ENCODE data around the gene YPEL1. TPM values are rescaled to one million over a fixed set of nuclear protein-coding genes. Genes with fewer than 3 reads are reported as not detected.

The YPEL1 gene
- total RNA-seq, 5 donors from 2014 or later (not counting 1 experiment from before 2014, with no cell fraction given): 8.2 to 12.6 (median 9.9) TPM

GRCh38 chr22:21713428-21714058, 22.1 kb downstream of the YPEL1 start:
- Histone ChIP-seq H3K4me1 (ENCODE audit: control insufficient read depth in 1 of 2, extremely low read depth in 1 of 2, insufficient read depth in 2 of 2, low read length in 2 of 2) (peaks cover 0 to 4% of the 10 kb centered on the region in 2 experiments), H3K4me3 (ENCODE audit: control insufficient read depth in 1 of 2, extremely low read depth in 1 of 2, low read length in 1 of 2) (no peak overlapping the region), H3K9me3 (no peaks in the 10 kb centered on the region), H3K27ac (ENCODE audit: low read length) (no peak overlapping the region), H3K36me3 (ENCODE audit: control insufficient read depth in 2 of 2, extremely low read depth in 1 of 2, insufficient read depth in 1 of 2, low read length in 1 of 2) (peaks cover 0 to 14% of the 10 kb centered on the region in 2 donors), H3K27me3 (replicated peaks in 1 of 2; ENCODE audit: control insufficient read depth in 2 of 2, extremely low read depth in 1 of 2, insufficient read depth in 2 of 2, low read length in 1 of 2) (no peaks in the 10 kb centered on the region)
- WGBS (ENCODE audit: insufficient coverage): 71% methylated on average over 6 of the region's 9 CpGs
- ChIA-PET POLR2A (no interaction called here), CTCF (interaction anchor here in 1 of 2 donors (1.0 to 1.1 kb wide), 3 partner anchors 13 to 239 kb away, joined by 3 to 7 read pairs (median 4); partner anchors contain the start of gene PPM1F)
- peaks cover 2% of the 10 kb centered on the region for H3K36me3 Mint-ChIP-seq
- DNase-seq (no peak), ATAC-seq (replicated peaks in 1 of 4) (peak in 3 of 4 experiments; percentile 30 to 50 (median 43))
- H3K4me1 Mint-ChIP-seq: peaks cover 7 to 8% (median 7%) of the 10 kb centered on the region in 3 donors
- H3K27ac Mint-ChIP-seq: no peak overlapping the region
- H3K27me3 Mint-ChIP-seq: no peaks in the 10 kb centered on the region
- peak overlapping the region in 1 of 3 donors; percentile 26 for H3K4me3 Mint-ChIP-seq
- no peaks in the 10 kb centered on the region for H3K9me3 Mint-ChIP-seq

- peak; percentile 6 to 78 (median 47) for DNase-seq
- peak overlapping the region in 1 of 3 donors; percentile 26 for H3K4me3 Mint-ChIP-seq
These were observed 22.7 kb downstream of the YPEL1 start for GRCh38 chr22:21712751-21713427.

GRCh38 chr22:21711851-21712250, 23.7 kb downstream of the YPEL1 start:
- DNase-seq (no peak), ATAC-seq (replicated peaks in 1 of 4) (no peak)
- H3K4me3 Mint-ChIP-seq: no peak overlapping the region
- peaks cover 0 to 14% of the 10 kb centered on the region in 2 donors for H3K36me3 ChIP-seq (ENCODE audit: control insufficient read depth in 2 of 2, extremely low read depth in 1 of 2, insufficient read depth in 1 of 2, low read length in 1 of 2)
- H3K36me3 Mint-ChIP-seq: peaks cover 2% of the 10 kb centered on the region
- ChIA-PET POLR2A (no interaction called here), CTCF (interaction anchor here in 1 of 2 donors (0.7 kb wide), 1 partner anchor 113 kb away, joined by 3 read pairs; no protein-coding TSS in a partner anchor)
- no peak overlapping the region for H3K27ac Mint-ChIP-seq
- H3K27me3 ChIP-seq (replicated peaks in 1 of 2; ENCODE audit: control insufficient read depth in 2 of 2, extremely low read depth in 1 of 2, insufficient read depth in 2 of 2, low read length in 1 of 2): no peaks in the 10 kb centered on the region
- no peaks in the 10 kb centered on the region for H3K9me3 ChIP-seq
- no peaks in the 10 kb centered on the region for H3K9me3 Mint-ChIP-seq
- no peaks in the 10 kb centered on the region for H3K27me3 Mint-ChIP-seq
- peaks cover 7 to 8% (median 7%) of the 10 kb centered on the region in 3 donors for H3K4me1 Mint-ChIP-seq
- H3K4me1 ChIP-seq (ENCODE audit: control insufficient read depth in 1 of 2, extremely low read depth in 1 of 2, insufficient read depth in 2 of 2, low read length in 2 of 2): peaks cover 0 to 4% of the 10 kb centered on the region in 2 experiments
- H3K4me3 ChIP-seq (ENCODE audit: control insufficient read depth in 1 of 2, extremely low read depth in 1 of 2, low read length in 1 of 2): no peak overlapping the region
- no peak overlapping the region for H3K27ac ChIP-seq (ENCODE audit: low read length)
- 100% methylated on average over 3 of the region's 4 CpGs for WGBS (ENCODE audit: insufficient coverage)

More at GRCh38 chr22:21712751-21713427, 22.7 kb downstream of the YPEL1 start:
- H3K4me1 ChIP-seq (ENCODE audit: control insufficient read depth in 1 of 2, extremely low read depth in 1 of 2, insufficient read depth in 2 of 2, low read length in 2 of 2): peaks cover 0 to 4% of the 10 kb centered on the region in 2 experiments
- CTCF ChIA-PET: interaction anchor here in 1 of 2 donors (0.7 to 1.1 kb wide), 3 partner anchors 104 to 240 kb away, joined by 3 to 7 read pairs (median 4); partner anchors contain the start of gene PPM1F
- H3K4me1 Mint-ChIP-seq: peaks cover 7 to 8% (median 7%) of the 10 kb centered on the region in 3 donors
- H3K9me3 Mint-ChIP-seq: no peaks in the 10 kb centered on the region
- POLR2A ChIA-PET: no interaction called here
- peak; percentile 78 to 95 (median 86) for ATAC-seq (replicated peaks in 1 of 4)
- no peaks in the 10 kb centered on the region for H3K27me3 ChIP-seq (replicated peaks in 1 of 2; ENCODE audit: control insufficient read depth in 2 of 2, extremely low read depth in 1 of 2, insufficient read depth in 2 of 2, low read length in 1 of 2)
- 17% methylated on average over 5 of the region's 14 CpGs for WGBS (ENCODE audit: insufficient coverage)
- no peak overlapping the region for H3K27ac Mint-ChIP-seq
- H3K27ac ChIP-seq (ENCODE audit: low read length): no peak overlapping the region
- peaks cover 0 to 14% of the 10 kb centered on the region in 2 donors for H3K36me3 ChIP-seq (ENCODE audit: control insufficient read depth in 2 of 2, extremely low read depth in 1 of 2, insufficient read depth in 1 of 2, low read length in 1 of 2)
- H3K9me3 ChIP-seq: no peaks in the 10 kb centered on the region
- H3K4me3 ChIP-seq (ENCODE audit: control insufficient read depth in 1 of 2, extremely low read depth in 1 of 2, low read length in 1 of 2): no peak overlapping the region
- H3K36me3 Mint-ChIP-seq: peaks cover 2% of the 10 kb centered on the region
- H3K27me3 Mint-ChIP-seq: no peaks in the 10 kb centered on the region

GRCh38 chr22:21710156-21710555, 25.4 kb downstream of the YPEL1 start:
- H3K4me3 ChIP-seq (ENCODE audit: control insufficient read depth in 1 of 2, extremely low read depth in 1 of 2, low read length in 1 of 2): no peak overlapping the region
- POLR2A ChIA-PET: no interaction called here
- H3K27ac ChIP-seq (ENCODE audit: low read length): no peak overlapping the region
- Mint-ChIP-seq H3K36me3 (peaks cover 2% of the 10 kb centered on the region), H3K27ac (no peak overlapping the region), H3K9me3 (no peaks in the 10 kb centered on the region), H3K27me3 (no peaks in the 10 kb centered on the region), H3K4me1 (peaks cover 7 to 8% (median 7%) of the 10 kb centered on the region in 3 donors), H3K4me3 (no peak overlapping the region)
- no peak for ATAC-seq (replicated peaks in 1 of 4)
- peaks cover 0 to 14% of the 10 kb centered on the region in 2 donors for H3K36me3 ChIP-seq (ENCODE audit: control insufficient read depth in 2 of 2, extremely low read depth in 1 of 2, insufficient read depth in 1 of 2, low read length in 1 of 2)
- WGBS (ENCODE audit: insufficient coverage): 76% methylated on average over 7 of the region's 7 CpGs
- H3K4me1 ChIP-seq (ENCODE audit: control insufficient read depth in 1 of 2, extremely low read depth in 1 of 2, insufficient read depth in 2 of 2, low read length in 2 of 2): peaks cover 0 to 4% of the 10 kb centered on the region in 2 experiments
- CTCF ChIA-PET: interaction anchor here in 1 of 2 donors (0.8 to 1.2 kb wide), 2 partner anchors 26 to 363 kb away, joined by 3 read pairs; no protein-coding TSS in a partner anchor
- no peak for DNase-seq
- H3K9me3 ChIP-seq: no peaks in the 10 kb centered on the region
- no peaks in the 10 kb centered on the region for H3K27me3 ChIP-seq (replicated peaks in 1 of 2; ENCODE audit: control insufficient read depth in 2 of 2, extremely low read depth in 1 of 2, insufficient read depth in 2 of 2, low read length in 1 of 2)

- CTCF ChIA-PET: interaction anchor here in 1 of 2 donors (1.2 kb wide), 1 partner anchor 26 kb away, joined by 3 read pairs; no protein-coding TSS in a partner anchor
- peaks cover 0 to 14% of the 10 kb centered on the region in 2 donors for H3K36me3 ChIP-seq (ENCODE audit: control insufficient read depth in 2 of 2, extremely low read depth in 1 of 2, insufficient read depth in 1 of 2, low read length in 1 of 2)
- Mint-ChIP-seq H3K9me3 (no peaks in the 10 kb centered on the region), H3K36me3 (peaks cover 2% of the 10 kb centered on the region), H3K4me3 (no peak overlapping the region), H3K27me3 (no peaks in the 10 kb centered on the region), H3K27ac (no peak overlapping the region), H3K4me1 (peaks cover 7 to 8% (median 7%) of the 10 kb centered on the region in 3 donors)
- no peak overlapping the region for H3K4me3 ChIP-seq (ENCODE audit: control insufficient read depth in 1 of 2, extremely low read depth in 1 of 2, low read length in 1 of 2)
- H3K4me1 ChIP-seq (ENCODE audit: control insufficient read depth in 1 of 2, extremely low read depth in 1 of 2, insufficient read depth in 2 of 2, low read length in 2 of 2): peaks cover 0 to 4% of the 10 kb centered on the region in 2 experiments
- DNase-seq: no peak
- ATAC-seq (replicated peaks in 1 of 4): no peak
- POLR2A ChIA-PET: no interaction called here
- no peaks in the 10 kb centered on the region for H3K27me3 ChIP-seq (replicated peaks in 1 of 2; ENCODE audit: control insufficient read depth in 2 of 2, extremely low read depth in 1 of 2, insufficient read depth in 2 of 2, low read length in 1 of 2)
- WGBS (ENCODE audit: insufficient coverage): 84% methylated on average over 8 of the region's 8 CpGs
- H3K27ac ChIP-seq (ENCODE audit: low read length): no peak overlapping the region
- no peaks in the 10 kb centered on the region for H3K9me3 ChIP-seq
These were observed 25.9 kb downstream of the YPEL1 start for GRCh38 chr22:21709688-21710087.

GRCh38 chr22:21708960-21709359, 26.6 kb downstream of the YPEL1 start:
- CTCF ChIA-PET: no interaction called here
- WGBS (ENCODE audit: insufficient coverage): 87% methylated on average over 5 of the region's 6 CpGs
- Histone ChIP-seq H3K9me3 (no peaks in the 10 kb centered on the region), H3K4me1 (ENCODE audit: control insufficient read depth in 1 of 2, extremely low read depth in 1 of 2, insufficient read depth in 2 of 2, low read length in 2 of 2) (peaks cover 0 to 4% of the 10 kb centered on the region in 2 experiments), H3K27me3 (replicated peaks in 1 of 2; ENCODE audit: control insufficient read depth in 2 of 2, extremely low read depth in 1 of 2, insufficient read depth in 2 of 2, low read length in 1 of 2) (no peaks in the 10 kb centered on the region), H3K36me3 (ENCODE audit: control insufficient read depth in 2 of 2, extremely low read depth in 1 of 2, insufficient read depth in 1 of 2, low read length in 1 of 2) (peaks cover 0 to 15% of the 10 kb centered on the region in 2 donors), H3K27ac (ENCODE audit: low read length) (no peak overlapping the region), H3K4me3 (ENCODE audit: control insufficient read depth in 1 of 2, extremely low read depth in 1 of 2, low read length in 1 of 2) (no peak overlapping the region)
- Mint-ChIP-seq H3K4me1 (peaks cover 7 to 8% (median 7%) of the 10 kb centered on the region in 3 donors), H3K27me3 (no peaks in the 10 kb centered on the region), H3K4me3 (no peak overlapping the region), H3K27ac (no peak overlapping the region), H3K36me3 (peaks cover 2% of the 10 kb centered on the region), H3K9me3 (no peaks in the 10 kb centered on the region)
- ATAC-seq (replicated peaks in 1 of 4) (no peak), DNase-seq (no peak)
- POLR2A ChIA-PET: no interaction called here

Measured in T-cell (primary cell).